Activated T-helper 17 cell treated with anti-CD3 and anti-CD28 coated beads, Interleukin-2, amount 50 U/mL, for 72 hours (primary cell): ENCODE data around the gene OVCH2. TPM values are rescaled to one million over a fixed set of nuclear protein-coding genes. Genes with fewer than 3 reads are reported as not detected.
"Not testable (repeated sequence)": the region's sequence is repeated elsewhere in the genome, so short reads cannot be mapped to it uniquely, and the experiment has no call there.

Source experiments
- ATAC-seq: fragments of 150-1000 bp; cut with Tn5 transposase; replicated peaks from 2 replicates; pipeline ENCODE4 v1.10.0; 2021; ENCODE audit warnings: mild to moderate bottlenecking, moderate library complexity
- H3K27ac Mint-ChIP-seq: one replicate; pipeline ENCODE4 v1.8.0; 2022; ENCODE audit warnings: mixed read lengths
- H3K27me3 Mint-ChIP-seq: one replicate; pipeline ENCODE4 v1.8.0; 2022; ENCODE audit warnings: mixed read lengths
- H3K36me3 Mint-ChIP-seq: one replicate; pipeline ENCODE4 v1.8.0; 2022; ENCODE audit warnings: low read depth, mild to moderate bottlenecking, mixed read lengths
- H3K4me1 Mint-ChIP-seq: one replicate; pipeline ENCODE4 v1.8.0; 2022; ENCODE audit warnings: mixed read lengths
- H3K4me3 Mint-ChIP-seq: one replicate; pipeline ENCODE4 v1.8.0; 2022; ENCODE audit warnings: mild to moderate bottlenecking, mixed read lengths
- H3K9me3 Mint-ChIP-seq: one replicate; pipeline ENCODE4 v1.8.0; 2022; ENCODE audit warnings: mixed read lengths
- total RNA-seq, 2 donors: library from RNA; stranded (reverse); gene quantifications; one replicate each; pipeline ENCODE4 v1.2.3, GENCODE V29; 2022

Gene OVCH2
- total RNA-seq, 2 donors from 2014 or later = not detected

DNA sequence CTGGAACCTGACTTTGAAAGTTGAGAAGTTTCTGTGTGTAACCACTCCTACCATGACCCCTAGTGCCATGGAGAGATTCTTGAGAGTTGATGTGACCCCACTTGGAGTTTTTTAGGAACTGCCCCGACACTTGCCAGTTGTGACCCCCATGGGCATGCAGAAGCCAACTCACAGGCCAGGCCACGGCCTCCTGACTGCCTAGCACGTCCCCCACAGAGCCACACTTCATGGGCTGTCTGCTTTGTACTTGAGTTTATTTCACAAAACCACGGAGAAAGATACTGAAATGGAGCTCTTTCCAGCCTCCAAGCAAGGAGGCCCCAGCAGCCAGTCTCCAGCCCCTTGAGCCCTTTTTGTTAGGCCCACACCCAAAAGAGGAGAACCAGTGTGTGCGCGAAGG, 41.4 kb downstream of the OVCH2 start:
- Mint-ChIP-seq H3K4me1 (peaks cover 5% of the 10 kb centered on the region), H3K27ac (no peak overlapping the region), H3K36me3 (no peaks in the 10 kb centered on the region), H3K4me3 (no peak overlapping the region), H3K27me3 (no peaks in the 10 kb centered on the region), H3K9me3 (no peaks in the 10 kb centered on the region)
- ATAC-seq = no peak

GRCh38 chr11:7663531-7663930, 42.7 kb downstream of the OVCH2 start:
- not testable (repeated sequence) for H3K27ac Mint-ChIP-seq, H3K9me3 Mint-ChIP-seq, ATAC-seq, H3K4me3 Mint-ChIP-seq, H3K36me3 Mint-ChIP-seq, H3K27me3 Mint-ChIP-seq, H3K4me1 Mint-ChIP-seq

GRCh38 chr11:7657306-7658025, 48.8 kb downstream of the OVCH2 start:
- Mint-ChIP-seq H3K4me3 (no peak overlapping the region), H3K27me3 (no peaks in the 10 kb centered on the region), H3K27ac (no peak overlapping the region), H3K36me3 (peaks cover 31% of the 10 kb centered on the region), H3K4me1 (no peaks in the 10 kb centered on the region), H3K9me3 (no peaks in the 10 kb centered on the region)
- peak; percentile 47 for ATAC-seq

GRCh38 chr11:7656704-7657103, 49.6 kb downstream of the OVCH2 start:
- ATAC-seq = no peak
- no peaks in the 10 kb centered on the region for H3K27me3 Mint-ChIP-seq
- no peak overlapping the region for H3K27ac Mint-ChIP-seq
- H3K4me3 Mint-ChIP-seq = no peak overlapping the region
- no peaks in the 10 kb centered on the region for H3K9me3 Mint-ChIP-seq
- no peaks in the 10 kb centered on the region for H3K4me1 Mint-ChIP-seq
- H3K36me3 Mint-ChIP-seq = peaks cover 38% of the 10 kb centered on the region

DNA sequence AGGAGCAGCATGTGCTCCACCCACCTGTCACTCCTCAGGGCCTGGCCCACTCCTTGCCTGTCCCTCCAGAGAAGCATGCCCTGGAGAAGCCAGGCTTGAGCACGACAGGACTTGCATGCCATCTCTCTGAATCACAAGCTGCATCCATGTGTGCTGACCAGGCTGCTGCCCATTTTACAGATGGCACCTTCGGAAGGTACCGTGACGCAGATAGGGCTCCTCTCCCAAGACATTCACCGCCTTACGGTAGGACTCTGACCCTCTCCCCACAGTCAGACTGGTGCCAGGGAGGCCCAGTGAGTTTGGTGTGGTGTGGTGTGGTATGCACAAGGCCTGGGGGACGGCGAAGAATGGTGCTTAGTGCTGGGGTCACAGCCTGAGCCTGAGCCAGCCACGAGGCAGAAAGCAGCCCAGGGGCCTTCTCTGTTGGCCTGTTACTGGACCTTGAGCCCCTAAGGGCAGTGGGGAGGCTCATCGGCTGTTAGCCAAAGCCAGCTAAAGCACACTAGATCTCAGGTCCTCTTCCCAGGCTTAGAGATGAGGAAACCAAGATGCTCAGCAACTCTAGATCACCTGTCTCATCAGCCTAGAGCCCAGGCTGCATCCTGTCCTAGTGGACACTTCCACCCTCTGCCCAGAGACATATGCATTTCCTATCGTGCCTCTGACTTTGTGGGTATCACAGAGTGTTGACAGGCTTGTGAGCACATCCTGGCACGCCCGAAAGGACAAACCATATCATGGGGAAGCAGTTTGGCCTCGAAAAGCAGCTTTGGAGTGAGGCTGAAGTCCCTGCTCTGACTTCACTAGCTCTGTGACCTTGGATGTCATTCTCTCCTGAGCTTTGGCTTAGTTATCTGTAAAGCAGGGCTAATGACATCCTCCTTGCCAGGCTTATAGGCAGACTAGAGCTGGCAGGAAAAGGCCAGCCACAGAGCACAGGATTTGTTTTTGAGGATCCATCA, 50.7 kb downstream of the OVCH2 start:
- Mint-ChIP-seq H3K4me1 (no peaks in the 10 kb centered on the region), H3K27ac (no peak overlapping the region), H3K27me3 (no peaks in the 10 kb centered on the region), H3K9me3 (no peaks in the 10 kb centered on the region), H3K36me3 (peaks cover 50% of the 10 kb centered on the region), H3K4me3 (no peak overlapping the region)
- no peak for ATAC-seq

DNA sequence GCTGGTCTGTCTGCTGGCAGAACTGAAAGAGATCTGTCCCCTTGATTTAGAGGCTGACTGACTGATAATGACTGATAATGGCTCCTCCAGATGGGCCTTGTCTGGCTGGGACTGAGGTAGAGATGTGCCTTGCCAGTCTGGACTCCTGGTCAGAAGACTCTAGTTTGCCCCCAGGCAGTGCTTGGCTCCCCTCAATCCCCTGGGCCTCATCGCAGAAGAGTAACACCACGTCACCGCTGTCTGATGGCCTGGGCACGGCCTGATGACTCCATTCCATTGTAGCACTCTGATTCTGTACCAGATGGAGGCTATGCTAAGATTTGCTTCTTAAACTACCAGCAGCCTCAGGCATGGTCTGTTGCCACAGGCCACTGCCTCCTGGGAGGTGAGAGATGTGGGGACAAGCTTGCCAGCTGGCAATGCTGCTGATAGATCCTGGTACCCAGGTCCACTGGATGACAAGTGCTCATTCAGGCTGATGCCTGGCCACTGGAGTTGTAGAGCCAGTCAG, 52.0 kb downstream of the OVCH2 start:
- H3K4me3 Mint-ChIP-seq = no peak overlapping the region
- no peak for ATAC-seq
- H3K9me3 Mint-ChIP-seq = no peaks in the 10 kb centered on the region
- H3K4me1 Mint-ChIP-seq = no peaks in the 10 kb centered on the region
- H3K36me3 Mint-ChIP-seq = peaks cover 63% of the 10 kb centered on the region
- no peak overlapping the region for H3K27ac Mint-ChIP-seq
- H3K27me3 Mint-ChIP-seq = no peaks in the 10 kb centered on the region

- Mint-ChIP-seq H3K27ac (no peak overlapping the region), H3K4me3 (no peak overlapping the region), H3K9me3 (no peaks in the 10 kb centered on the region), H3K36me3 (peaks cover 69% of the 10 kb centered on the region), H3K4me1 (no peaks in the 10 kb centered on the region), H3K27me3 (no peaks in the 10 kb centered on the region)
- no peak for ATAC-seq
Observed at GRCh38 chr11:7651700-7652099, 54.6 kb downstream of the OVCH2 start.

DNA sequence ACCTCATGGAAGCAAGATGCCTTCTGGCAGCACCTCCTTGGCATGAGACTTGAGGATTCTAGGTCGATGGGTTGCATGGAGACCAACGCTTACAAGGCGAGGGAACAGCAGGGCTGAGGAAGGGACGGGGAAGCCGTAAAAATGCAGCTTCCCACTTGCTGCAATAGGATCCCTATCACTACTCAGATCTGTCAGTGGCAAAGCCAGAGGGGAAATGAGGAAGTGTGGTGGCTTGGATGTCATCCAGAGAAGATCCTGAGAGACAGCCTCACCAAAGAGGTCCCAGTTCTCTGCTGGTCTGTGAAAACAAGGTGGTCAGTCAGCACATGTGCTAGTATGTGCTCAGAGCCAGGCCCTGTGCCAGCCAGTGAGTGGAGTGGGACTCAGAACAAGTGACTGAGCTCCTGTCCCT, 55.1 kb downstream of the OVCH2 start:
- ATAC-seq = no peak
- H3K4me3 Mint-ChIP-seq = no peak overlapping the region
- no peaks in the 10 kb centered on the region for H3K4me1 Mint-ChIP-seq
- H3K27me3 Mint-ChIP-seq = no peaks in the 10 kb centered on the region
- no peaks in the 10 kb centered on the region for H3K9me3 Mint-ChIP-seq
- peaks cover 69% of the 10 kb centered on the region for H3K36me3 Mint-ChIP-seq
- H3K27ac Mint-ChIP-seq = no peak overlapping the region

- H3K27ac Mint-ChIP-seq = no peak overlapping the region
- peaks cover 61% of the 10 kb centered on the region for H3K36me3 Mint-ChIP-seq
- no peaks in the 10 kb centered on the region for H3K4me1 Mint-ChIP-seq
- no peaks in the 10 kb centered on the region for H3K27me3 Mint-ChIP-seq
- no peak for ATAC-seq
- H3K4me3 Mint-ChIP-seq = no peak overlapping the region
- H3K9me3 Mint-ChIP-seq = no peaks in the 10 kb centered on the region
Observed at GRCh38 chr11:7648264-7648663, 58.0 kb downstream of the OVCH2 start.

GRCh38 chr11:7646866-7647265, 59.4 kb downstream of the OVCH2 start:
- ATAC-seq = no peak
- Mint-ChIP-seq H3K27me3 (no peaks in the 10 kb centered on the region), H3K4me1 (no peaks in the 10 kb centered on the region), H3K36me3 (peaks cover 59% of the 10 kb centered on the region), H3K4me3 (no peak overlapping the region), H3K27ac (no peak overlapping the region), H3K9me3 (no peaks in the 10 kb centered on the region)

GRCh38 chr11:7645206-7645605, 61.1 kb downstream of the OVCH2 start:
- Mint-ChIP-seq H3K27me3 (no peaks in the 10 kb centered on the region), H3K4me3 (no peak overlapping the region), H3K27ac (no peak overlapping the region), H3K4me1 (no peaks in the 10 kb centered on the region), H3K9me3 (no peaks in the 10 kb centered on the region), H3K36me3 (peaks cover 59% of the 10 kb centered on the region)
- ATAC-seq = no peak

DNA sequence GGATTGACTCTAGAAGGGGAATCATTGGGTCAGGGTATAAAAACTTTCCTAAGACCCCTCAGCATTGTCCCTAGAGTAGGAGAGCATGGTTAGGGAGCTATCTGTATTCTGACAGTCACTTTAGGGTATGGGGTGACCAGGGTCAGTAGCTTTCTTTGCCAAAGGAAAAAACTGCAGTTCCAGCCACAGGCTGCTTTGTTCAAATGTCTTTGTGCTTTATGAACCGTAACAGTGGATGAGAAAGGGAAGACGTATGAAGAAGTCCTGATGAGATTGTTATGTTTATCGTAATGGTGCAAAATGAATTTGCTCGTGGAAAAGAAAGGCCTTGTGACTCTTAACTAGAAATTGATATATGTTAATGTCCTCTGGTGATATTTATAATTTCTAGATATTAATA, 63.0 kb downstream of the OVCH2 start:
- Mint-ChIP-seq H3K27me3 (no peaks in the 10 kb centered on the region), H3K36me3 (peaks cover 47% of the 10 kb centered on the region), H3K4me1 (no peaks in the 10 kb centered on the region), H3K4me3 (no peak overlapping the region), H3K9me3 (no peaks in the 10 kb centered on the region), H3K27ac (no peak overlapping the region)
- ATAC-seq = no peak

DNA sequence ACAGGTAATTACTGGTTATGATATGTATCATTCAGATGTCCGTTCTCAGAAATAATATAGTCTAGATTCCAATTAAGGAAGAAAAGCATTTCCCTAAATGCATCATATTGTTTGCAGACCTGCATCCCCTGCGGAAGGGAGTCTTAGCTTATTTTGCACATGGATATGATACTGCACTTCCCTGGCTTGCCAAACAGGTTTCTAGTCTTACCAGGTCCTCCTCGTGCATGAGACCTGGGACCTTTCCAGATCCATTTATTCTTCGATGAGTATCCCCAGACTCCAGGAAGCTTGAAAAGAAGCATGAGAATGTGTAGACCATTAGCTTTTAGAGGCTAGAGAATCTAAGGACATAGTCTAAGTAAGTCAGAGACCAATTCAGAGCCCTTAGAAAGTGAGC, 63.5 kb downstream of the OVCH2 start:
- Mint-ChIP-seq H3K4me3 (no peak overlapping the region), H3K27ac (no peak overlapping the region), H3K27me3 (no peaks in the 10 kb centered on the region), H3K4me1 (no peaks in the 10 kb centered on the region), H3K36me3 (peaks cover 43% of the 10 kb centered on the region), H3K9me3 (no peaks in the 10 kb centered on the region)
- ATAC-seq = no peak

- Mint-ChIP-seq H3K36me3 (peaks cover 55% of the 10 kb centered on the region), H3K4me3 (no peak overlapping the region), H3K27ac (peak overlapping the region; percentile 1), H3K4me1 (no peaks in the 10 kb centered on the region), H3K27me3 (no peaks in the 10 kb centered on the region), H3K9me3 (no peaks in the 10 kb centered on the region)
- no peak for ATAC-seq
Observed at GRCh38 chr11:7640816-7641215, 65.5 kb downstream of the OVCH2 start.

DNA sequence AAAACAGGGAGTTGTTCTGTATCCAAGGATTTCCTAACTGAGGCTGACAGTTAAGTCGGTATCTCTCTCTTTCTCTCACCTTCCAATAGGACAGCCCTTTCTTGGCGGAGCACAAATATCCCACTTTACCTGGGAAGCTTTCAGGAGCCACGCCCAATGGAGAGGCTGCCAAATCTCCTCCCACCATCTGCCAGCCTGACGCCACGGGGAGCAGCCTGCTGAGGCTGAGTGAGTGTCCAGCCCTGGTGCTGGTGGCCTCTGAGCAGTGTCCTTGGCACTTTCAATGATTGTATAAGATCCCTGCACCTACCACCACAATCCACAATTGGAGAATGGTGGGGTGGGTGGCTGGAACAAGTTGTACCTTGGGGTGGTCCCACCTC, 66.6 kb downstream of the OVCH2 start:
- peaks cover 63% of the 10 kb centered on the region for H3K36me3 Mint-ChIP-seq
- H3K4me1 Mint-ChIP-seq = no peaks in the 10 kb centered on the region
- H3K9me3 Mint-ChIP-seq = no peaks in the 10 kb centered on the region
- H3K27ac Mint-ChIP-seq = no peak overlapping the region
- no peak overlapping the region for H3K4me3 Mint-ChIP-seq
- no peaks in the 10 kb centered on the region for H3K27me3 Mint-ChIP-seq
- ATAC-seq = no peak
